ENCODE results near the gene CCDC184.

DNA sequence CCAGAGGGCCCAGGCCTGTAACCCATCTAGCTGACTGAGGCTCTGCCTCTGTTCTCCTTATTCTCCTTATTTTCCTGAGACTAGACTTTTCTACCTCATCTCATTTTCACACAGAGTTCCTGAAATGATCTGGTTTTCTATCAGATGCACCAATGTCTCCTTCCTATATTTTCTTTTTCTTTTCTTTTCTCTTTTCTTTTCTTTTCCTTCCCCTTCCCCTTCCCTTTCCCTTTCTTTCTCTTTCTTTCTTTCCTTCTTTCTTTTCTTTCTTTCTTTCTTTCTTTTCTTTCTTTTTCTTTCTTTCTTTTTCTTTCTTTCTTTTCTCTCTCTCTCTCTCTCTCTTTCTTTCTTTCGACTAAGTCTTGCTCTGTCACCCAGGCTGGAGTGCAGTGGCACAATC lies 3.0 kb upstream of the CCDC184 start:
- TF ChIP-seq, protein P1, sequence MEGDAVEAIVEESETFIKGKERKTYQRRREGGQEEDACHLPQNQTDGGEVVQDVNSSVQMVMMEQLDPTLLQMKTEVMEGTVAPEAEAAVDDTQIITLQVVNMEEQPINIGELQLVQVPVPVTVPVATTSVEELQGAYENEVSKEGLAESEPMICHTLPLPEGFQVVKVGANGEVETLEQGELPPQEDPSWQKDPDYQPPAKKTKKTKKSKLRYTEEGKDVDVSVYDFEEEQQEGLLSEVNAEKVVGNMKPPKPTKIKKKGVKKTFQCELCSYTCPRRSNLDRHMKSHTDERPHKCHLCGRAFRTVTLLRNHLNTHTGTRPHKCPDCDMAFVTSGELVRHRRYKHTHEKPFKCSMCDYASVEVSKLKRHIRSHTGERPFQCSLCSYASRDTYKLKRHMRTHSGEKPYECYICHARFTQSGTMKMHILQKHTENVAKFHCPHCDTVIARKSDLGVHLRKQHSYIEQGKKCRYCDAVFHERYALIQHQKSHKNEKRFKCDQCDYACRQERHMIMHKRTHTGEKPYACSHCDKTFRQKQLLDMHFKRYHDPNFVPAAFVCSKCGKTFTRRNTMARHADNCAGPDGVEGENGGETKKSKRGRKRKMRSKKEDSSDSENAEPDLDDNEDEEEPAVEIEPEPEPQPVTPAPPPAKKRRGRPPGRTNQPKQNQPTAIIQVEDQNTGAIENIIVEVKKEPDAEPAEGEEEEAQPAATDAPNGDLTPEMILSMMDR (IDR thresholded peaks at IDR 0.05): no peak
- TF ChIP-seq, protein P2, sequence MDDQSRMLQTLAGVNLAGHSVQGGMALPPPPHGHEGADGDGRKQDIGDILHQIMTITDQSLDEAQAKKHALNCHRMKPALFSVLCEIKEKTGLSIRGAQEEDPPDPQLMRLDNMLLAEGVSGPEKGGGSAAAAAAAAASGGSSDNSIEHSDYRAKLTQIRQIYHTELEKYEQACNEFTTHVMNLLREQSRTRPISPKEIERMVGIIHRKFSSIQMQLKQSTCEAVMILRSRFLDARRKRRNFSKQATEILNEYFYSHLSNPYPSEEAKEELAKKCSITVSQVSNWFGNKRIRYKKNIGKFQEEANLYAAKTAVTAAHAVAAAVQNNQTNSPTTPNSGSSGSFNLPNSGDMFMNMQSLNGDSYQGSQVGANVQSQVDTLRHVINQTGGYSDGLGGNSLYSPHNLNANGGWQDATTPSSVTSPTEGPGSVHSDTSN (IDR thresholded peaks at IDR 0.05): no peak
- no peak for TF ChIP-seq TEAD4 (IDR thresholded peaks at IDR 0.05; ENCODE audit: borderline replicate concordance, insufficient read depth)
- TF ChIP-seq, protein P3, sequence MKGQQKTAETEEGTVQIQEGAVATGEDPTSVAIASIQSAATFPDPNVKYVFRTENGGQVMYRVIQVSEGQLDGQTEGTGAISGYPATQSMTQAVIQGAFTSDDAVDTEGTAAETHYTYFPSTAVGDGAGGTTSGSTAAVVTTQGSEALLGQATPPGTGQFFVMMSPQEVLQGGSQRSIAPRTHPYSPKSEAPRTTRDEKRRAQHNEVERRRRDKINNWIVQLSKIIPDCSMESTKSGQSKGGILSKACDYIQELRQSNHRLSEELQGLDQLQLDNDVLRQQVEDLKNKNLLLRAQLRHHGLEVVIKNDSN (IDR thresholded peaks at IDR 0.05; ENCODE audit: borderline replicate concordance, low read depth): no peak
- TF ChIP-seq EP300 (IDR thresholded peaks at IDR 0.05; ENCODE audit: borderline replicate concordance in 1 of 2, low read depth in 1 of 2, low read length in 1 of 2): no peak
- no peak for TF ChIP-seq ELF1 (IDR thresholded peaks at IDR 0.05)
- TF ChIP-seq, protein P4, sequence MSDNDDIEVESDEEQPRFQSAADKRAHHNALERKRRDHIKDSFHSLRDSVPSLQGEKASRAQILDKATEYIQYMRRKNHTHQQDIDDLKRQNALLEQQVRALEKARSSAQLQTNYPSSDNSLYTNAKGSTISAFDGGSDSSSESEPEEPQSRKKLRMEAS (IDR thresholded peaks at IDR 0.05; ENCODE audit: low read depth): no peak
- TF ChIP-seq, protein P5, sequence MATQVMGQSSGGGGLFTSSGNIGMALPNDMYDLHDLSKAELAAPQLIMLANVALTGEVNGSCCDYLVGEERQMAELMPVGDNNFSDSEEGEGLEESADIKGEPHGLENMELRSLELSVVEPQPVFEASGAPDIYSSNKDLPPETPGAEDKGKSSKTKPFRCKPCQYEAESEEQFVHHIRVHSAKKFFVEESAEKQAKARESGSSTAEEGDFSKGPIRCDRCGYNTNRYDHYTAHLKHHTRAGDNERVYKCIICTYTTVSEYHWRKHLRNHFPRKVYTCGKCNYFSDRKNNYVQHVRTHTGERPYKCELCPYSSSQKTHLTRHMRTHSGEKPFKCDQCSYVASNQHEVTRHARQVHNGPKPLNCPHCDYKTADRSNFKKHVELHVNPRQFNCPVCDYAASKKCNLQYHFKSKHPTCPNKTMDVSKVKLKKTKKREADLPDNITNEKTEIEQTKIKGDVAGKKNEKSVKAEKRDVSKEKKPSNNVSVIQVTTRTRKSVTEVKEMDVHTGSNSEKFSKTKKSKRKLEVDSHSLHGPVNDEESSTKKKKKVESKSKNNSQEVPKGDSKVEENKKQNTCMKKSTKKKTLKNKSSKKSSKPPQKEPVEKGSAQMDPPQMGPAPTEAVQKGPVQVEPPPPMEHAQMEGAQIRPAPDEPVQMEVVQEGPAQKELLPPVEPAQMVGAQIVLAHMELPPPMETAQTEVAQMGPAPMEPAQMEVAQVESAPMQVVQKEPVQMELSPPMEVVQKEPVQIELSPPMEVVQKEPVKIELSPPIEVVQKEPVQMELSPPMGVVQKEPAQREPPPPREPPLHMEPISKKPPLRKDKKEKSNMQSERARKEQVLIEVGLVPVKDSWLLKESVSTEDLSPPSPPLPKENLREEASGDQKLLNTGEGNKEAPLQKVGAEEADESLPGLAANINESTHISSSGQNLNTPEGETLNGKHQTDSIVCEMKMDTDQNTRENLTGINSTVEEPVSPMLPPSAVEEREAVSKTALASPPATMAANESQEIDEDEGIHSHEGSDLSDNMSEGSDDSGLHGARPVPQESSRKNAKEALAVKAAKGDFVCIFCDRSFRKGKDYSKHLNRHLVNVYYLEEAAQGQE (IDR thresholded peaks at IDR 0.05; ENCODE audit: low read depth, low read length): no peak
- TF ChIP-seq TAF1 (IDR thresholded peaks at IDR 0.05; ENCODE audit: borderline replicate concordance, low read depth, low read length): no peak
- no peak for TF ChIP-seq CHD2 (IDR thresholded peaks at IDR 0.05; ENCODE audit: low read length, partially characterized antibody)
- no peak for TF ChIP-seq MXI1 (IDR thresholded peaks at IDR 0.05; ENCODE audit: low read depth, low read length)

Data from SK-N-SH (cell line).